ENCODE measurements around the gene SERPINH1.

SERPINH1 gene

DNA sequence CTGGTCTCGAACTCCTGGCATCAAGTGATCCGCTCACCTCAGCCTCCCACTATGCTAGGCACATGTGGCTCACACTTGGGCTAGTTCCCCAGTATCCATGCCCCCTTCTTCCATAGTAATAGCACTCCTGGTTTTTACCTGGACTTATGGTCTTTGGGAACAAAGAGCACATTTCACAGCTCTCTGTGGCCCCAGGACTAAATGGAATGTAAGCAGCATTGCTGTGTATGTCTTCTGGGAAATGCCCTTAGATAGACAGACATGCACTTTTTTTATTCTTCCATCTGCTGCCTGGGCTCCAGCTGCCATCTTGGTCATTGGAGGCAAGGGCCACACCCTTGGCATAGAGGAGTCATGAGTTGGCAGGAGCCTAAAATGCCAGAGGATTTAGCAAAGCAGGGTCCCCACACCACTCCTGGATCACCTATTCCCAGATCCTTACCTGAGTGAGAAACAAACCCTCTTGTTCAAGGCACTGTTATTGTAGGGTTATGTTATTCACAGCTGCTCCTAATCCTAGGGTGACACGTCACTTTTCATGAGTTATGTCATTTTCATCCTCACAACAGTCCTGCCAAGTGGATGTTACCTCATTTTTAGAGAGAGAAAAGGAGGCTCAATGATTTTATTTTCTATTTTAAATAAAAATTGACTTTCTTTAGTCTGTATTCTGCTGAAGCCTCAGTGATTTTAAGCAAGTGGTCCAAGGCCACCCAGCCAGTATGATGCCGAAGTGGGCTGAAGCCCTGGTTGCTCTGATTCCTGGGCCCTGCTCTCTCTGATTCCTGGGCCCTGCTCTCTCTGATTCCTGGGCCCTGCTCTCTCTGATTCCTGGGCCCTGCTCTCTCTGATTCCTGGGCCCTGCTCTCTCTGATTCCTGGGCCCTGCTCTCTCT is 20.6 kb upstream of the SERPINH1 start:
- Histone ChIP-seq H3K4me3 (ENCODE audit: insufficient read length, low read depth) (no peak overlapping the region), H3K36me3 (ENCODE audit: insufficient read depth, insufficient read length, low read length) (no peaks in the 10 kb centered on the region), H3K27me3 (ENCODE audit: insufficient read depth, insufficient read length) (no peaks in the 10 kb centered on the region), H3K9ac (ENCODE audit: insufficient read length, low read depth) (no peak overlapping the region), H3K4me1 (ENCODE audit: insufficient read depth, insufficient read length) (peaks cover 7% of the 10 kb centered on the region), H3K9me3 (ENCODE audit: insufficient read depth, low read length) (no peaks in the 10 kb centered on the region)
- TF ChIP-seq SUZ12 (IDR thresholded peaks at IDR 0.05; ENCODE audit: extremely low read depth, insufficient read depth, insufficient read length): no peak
- TF ChIP-seq ZNF274 (IDR thresholded peaks at IDR 0.05; ENCODE audit: low read depth, low read length): no peak
- TF ChIP-seq YY1 (IDR thresholded peaks at IDR 0.05; ENCODE audit: insufficient read depth, insufficient read length): no peak
- DNase-seq (ENCODE audit: low read depth, low spot score): no peak

DNA sequence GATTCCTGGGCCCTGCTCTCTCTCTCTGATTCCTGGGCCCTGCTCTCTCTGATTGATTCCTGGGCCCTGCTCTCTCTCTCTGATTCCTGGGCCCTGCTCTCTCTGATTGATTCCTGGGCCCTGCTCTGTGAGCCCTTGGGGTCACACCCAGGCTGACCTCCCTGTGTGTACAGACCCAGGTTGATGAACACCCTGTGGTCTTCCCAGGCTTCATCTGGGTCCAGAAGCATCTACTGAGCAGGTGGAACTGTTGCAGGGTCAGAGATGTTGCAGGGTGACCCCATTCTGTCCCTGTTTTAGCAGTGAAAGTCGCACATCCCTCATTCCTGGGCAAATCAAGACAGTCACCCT is 20.0 kb upstream of the SERPINH1 start:
- H3K27me3 ChIP-seq (ENCODE audit: insufficient read depth, insufficient read length): no peaks in the 10 kb centered on the region
- peaks cover 6% of the 10 kb centered on the region for H3K4me1 ChIP-seq (ENCODE audit: insufficient read depth, insufficient read length)
- no peak for DNase-seq (ENCODE audit: low read depth, low spot score)
- H3K9ac ChIP-seq (ENCODE audit: insufficient read length, low read depth): no peak overlapping the region
- H3K9me3 ChIP-seq (ENCODE audit: insufficient read depth, low read length): no peaks in the 10 kb centered on the region
- TF ChIP-seq YY1 (IDR thresholded peaks at IDR 0.05; ENCODE audit: insufficient read depth, insufficient read length) (no peak), SUZ12 (IDR thresholded peaks at IDR 0.05; ENCODE audit: extremely low read depth, insufficient read depth, insufficient read length) (no peak), ZNF274 (IDR thresholded peaks at IDR 0.05; ENCODE audit: low read depth, low read length) (no peak)
- H3K4me3 ChIP-seq (ENCODE audit: insufficient read length, low read depth): no peak overlapping the region
- no peaks in the 10 kb centered on the region for H3K36me3 ChIP-seq (ENCODE audit: insufficient read depth, insufficient read length, low read length)

DNA sequence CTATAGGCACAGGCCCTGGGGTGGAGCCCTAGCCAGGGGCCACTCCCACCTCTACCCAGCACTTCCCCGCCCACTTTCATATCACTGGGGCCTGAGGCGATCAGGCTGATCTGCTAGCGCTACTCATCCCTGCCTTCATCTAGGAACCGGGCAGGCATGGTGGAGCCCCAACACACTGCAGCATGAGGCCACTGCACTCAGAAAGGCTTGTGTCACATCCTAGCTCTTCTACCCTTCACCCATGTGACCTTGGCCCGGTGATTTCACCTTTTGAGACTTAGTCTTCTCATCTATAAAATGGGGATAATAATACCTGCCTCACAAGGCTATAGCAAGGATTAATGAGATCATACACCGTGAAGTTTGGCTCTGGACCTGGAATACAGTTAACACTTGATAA is 18.2 kb upstream of the SERPINH1 start:
- Histone ChIP-seq H3K4me3 (ENCODE audit: insufficient read length, low read depth) (no peak overlapping the region), H3K27me3 (ENCODE audit: insufficient read depth, insufficient read length) (no peaks in the 10 kb centered on the region), H3K9me3 (ENCODE audit: insufficient read depth, low read length) (no peaks in the 10 kb centered on the region), H3K36me3 (ENCODE audit: insufficient read depth, insufficient read length, low read length) (no peaks in the 10 kb centered on the region), H3K4me1 (ENCODE audit: insufficient read depth, insufficient read length) (peaks cover 6% of the 10 kb centered on the region), H3K9ac (ENCODE audit: insufficient read length, low read depth) (no peak overlapping the region)
- no peak for DNase-seq (ENCODE audit: low read depth, low spot score)
- TF ChIP-seq ZNF274 (IDR thresholded peaks at IDR 0.05; ENCODE audit: low read depth, low read length) (no peak), YY1 (IDR thresholded peaks at IDR 0.05; ENCODE audit: insufficient read depth, insufficient read length) (no peak), SUZ12 (IDR thresholded peaks at IDR 0.05; ENCODE audit: extremely low read depth, insufficient read depth, insufficient read length) (no peak)

DNA sequence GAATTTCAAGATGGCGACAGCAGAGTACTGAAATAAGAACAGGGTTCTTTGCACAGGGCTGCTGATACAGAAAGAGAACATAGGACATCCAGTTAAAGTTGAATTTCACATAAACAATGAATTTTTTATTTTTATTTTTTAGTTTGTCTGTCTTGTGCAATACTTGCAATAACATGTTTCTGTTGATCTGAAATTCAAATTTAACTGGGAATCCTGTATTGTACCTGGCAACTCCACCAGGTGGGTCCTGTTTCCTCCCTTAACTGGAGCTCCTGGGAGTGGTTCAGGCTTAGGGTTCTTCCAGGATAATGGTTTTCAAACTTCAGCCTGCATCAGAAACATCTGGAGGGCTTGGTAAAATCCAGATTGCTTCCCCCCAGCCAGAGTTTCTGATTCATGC is 14.9 kb upstream of the SERPINH1 start:
- no peaks in the 10 kb centered on the region for H3K27me3 ChIP-seq (ENCODE audit: insufficient read depth, insufficient read length)
- no peaks in the 10 kb centered on the region for H3K9me3 ChIP-seq (ENCODE audit: insufficient read depth, low read length)
- H3K4me1 ChIP-seq (ENCODE audit: insufficient read depth, insufficient read length): peaks cover 2% of the 10 kb centered on the region
- no peak for DNase-seq (ENCODE audit: low read depth, low spot score)
- TF ChIP-seq SUZ12 (IDR thresholded peaks at IDR 0.05; ENCODE audit: extremely low read depth, insufficient read depth, insufficient read length) (no peak), YY1 (IDR thresholded peaks at IDR 0.05; ENCODE audit: insufficient read depth, insufficient read length) (no peak), ZNF274 (IDR thresholded peaks at IDR 0.05; ENCODE audit: low read depth, low read length) (no peak)
- no peak overlapping the region for H3K4me3 ChIP-seq (ENCODE audit: insufficient read length, low read depth)
- no peaks in the 10 kb centered on the region for H3K36me3 ChIP-seq (ENCODE audit: insufficient read depth, insufficient read length, low read length)
- no peak overlapping the region for H3K9ac ChIP-seq (ENCODE audit: insufficient read length, low read depth)

DNA sequence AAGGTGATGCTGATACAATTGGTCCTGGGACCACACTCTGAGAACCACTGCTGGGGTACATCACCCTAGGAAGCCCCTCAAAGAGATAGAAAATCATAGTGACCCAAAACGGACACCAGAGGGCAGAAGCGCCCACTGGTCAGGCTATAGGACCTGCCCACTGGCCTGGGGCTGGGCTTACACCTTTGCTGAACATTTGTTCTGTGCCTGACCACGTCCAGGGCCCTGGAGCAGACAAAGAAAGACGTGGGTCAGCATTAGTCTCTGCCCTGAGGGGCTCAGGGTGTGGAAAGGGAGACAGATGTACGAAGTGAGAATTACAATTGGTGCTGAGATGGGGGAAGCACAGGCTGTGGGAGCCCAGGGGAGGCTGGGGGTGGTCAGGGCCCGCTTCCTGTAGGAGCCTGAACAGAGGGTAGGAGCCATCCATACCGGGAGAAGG is 14.4 kb upstream of the SERPINH1 start:
- Histone ChIP-seq H3K36me3 (ENCODE audit: insufficient read depth, insufficient read length, low read length) (no peaks in the 10 kb centered on the region), H3K4me3 (ENCODE audit: insufficient read length, low read depth) (no peak overlapping the region), H3K9me3 (ENCODE audit: insufficient read depth, low read length) (no peaks in the 10 kb centered on the region), H3K4me1 (ENCODE audit: insufficient read depth, insufficient read length) (peaks cover 2% of the 10 kb centered on the region), H3K9ac (ENCODE audit: insufficient read length, low read depth) (no peak overlapping the region), H3K27me3 (ENCODE audit: insufficient read depth, insufficient read length) (no peaks in the 10 kb centered on the region)
- no peak for DNase-seq (ENCODE audit: low read depth, low spot score)
- TF ChIP-seq SUZ12 (IDR thresholded peaks at IDR 0.05; ENCODE audit: extremely low read depth, insufficient read depth, insufficient read length) (no peak), ZNF274 (IDR thresholded peaks at IDR 0.05; ENCODE audit: low read depth, low read length) (no peak), YY1 (IDR thresholded peaks at IDR 0.05; ENCODE audit: insufficient read depth, insufficient read length) (no peak)

DNA sequence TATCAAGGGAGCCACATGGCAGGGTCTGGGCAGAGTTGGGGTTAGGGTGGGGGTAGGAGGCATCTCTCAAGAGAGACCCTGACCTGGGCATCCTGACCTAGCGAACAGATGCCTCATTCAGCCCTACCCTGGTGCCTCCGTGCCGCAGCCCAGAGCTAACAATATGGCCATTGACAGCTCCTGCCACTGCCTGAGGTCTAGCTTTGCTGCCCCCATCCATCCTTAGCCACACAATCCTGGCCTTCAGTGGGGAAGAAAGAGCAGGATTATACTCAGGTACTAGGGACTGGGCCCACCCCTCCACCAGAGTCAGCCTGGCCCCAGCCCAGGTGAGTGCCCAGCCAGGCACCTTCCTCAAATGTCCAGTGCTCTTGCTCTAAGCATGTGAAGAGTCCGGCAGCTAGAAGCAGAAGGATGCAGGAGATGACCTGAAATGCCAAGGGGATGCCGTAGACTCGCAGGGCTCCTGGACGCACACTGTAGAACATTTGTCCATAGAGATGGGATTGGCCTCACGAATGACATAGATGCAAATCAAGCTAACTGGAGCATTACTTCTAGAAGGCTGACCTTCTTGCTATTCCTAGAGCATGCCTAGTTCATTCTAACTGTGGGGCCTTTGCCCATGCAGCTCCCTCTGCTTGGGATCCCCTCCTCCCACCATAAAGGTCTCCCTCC is 13.3 kb upstream of the SERPINH1 start:
- H3K4me1 ChIP-seq (ENCODE audit: insufficient read depth, insufficient read length): no peaks in the 10 kb centered on the region
- H3K4me3 ChIP-seq (ENCODE audit: insufficient read length, low read depth): no peak overlapping the region
- DNase-seq (ENCODE audit: low read depth, low spot score): no peak
- no peaks in the 10 kb centered on the region for H3K9me3 ChIP-seq (ENCODE audit: insufficient read depth, low read length)
- no peaks in the 10 kb centered on the region for H3K27me3 ChIP-seq (ENCODE audit: insufficient read depth, insufficient read length)
- no peaks in the 10 kb centered on the region for H3K36me3 ChIP-seq (ENCODE audit: insufficient read depth, insufficient read length, low read length)
- H3K9ac ChIP-seq (ENCODE audit: insufficient read length, low read depth): no peak overlapping the region
- TF ChIP-seq ZNF274 (IDR thresholded peaks at IDR 0.05; ENCODE audit: low read depth, low read length) (no peak), SUZ12 (IDR thresholded peaks at IDR 0.05; ENCODE audit: extremely low read depth, insufficient read depth, insufficient read length) (no peak), YY1 (IDR thresholded peaks at IDR 0.05; ENCODE audit: insufficient read depth, insufficient read length) (no peak)

DNA sequence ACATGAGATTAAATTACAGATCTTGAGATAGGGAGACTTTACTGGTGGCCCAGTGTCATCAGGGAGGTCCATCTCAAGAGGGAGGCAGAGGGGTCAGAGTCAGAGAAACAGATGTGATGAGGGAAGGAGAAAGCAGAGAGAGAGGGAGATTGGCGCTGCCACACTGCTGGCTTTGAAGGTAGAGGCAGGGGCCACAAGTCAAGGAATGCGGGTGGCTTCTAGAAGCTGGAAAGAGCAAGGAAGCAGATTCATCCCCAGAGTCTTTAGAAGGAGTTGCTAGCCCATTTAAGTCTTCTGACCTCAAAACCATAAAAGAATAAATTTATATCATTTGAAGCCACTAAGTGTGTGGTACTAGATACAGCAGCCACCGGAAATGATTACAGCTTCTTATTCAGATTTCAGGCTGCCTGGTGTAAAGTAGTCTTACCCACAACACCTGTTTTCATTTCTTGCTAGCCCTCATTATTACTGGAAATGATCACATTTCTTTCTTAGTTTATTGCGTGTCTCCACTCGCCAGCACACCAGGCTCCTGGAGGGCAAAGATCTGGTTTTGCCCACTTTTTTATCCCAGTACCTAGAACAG is 12.6 kb upstream of the SERPINH1 start:
- H3K4me1 ChIP-seq (ENCODE audit: insufficient read depth, insufficient read length): peaks cover 5% of the 10 kb centered on the region

More for the DNA sequence above, 12.6 kb upstream of the SERPINH1 start:
- H3K9ac ChIP-seq (ENCODE audit: insufficient read length, low read depth): no peak overlapping the region
- no peaks in the 10 kb centered on the region for H3K9me3 ChIP-seq (ENCODE audit: insufficient read depth, low read length)
- no peaks in the 10 kb centered on the region for H3K36me3 ChIP-seq (ENCODE audit: insufficient read depth, insufficient read length, low read length)
- DNase-seq (ENCODE audit: low read depth, low spot score): no peak
- H3K4me3 ChIP-seq (ENCODE audit: insufficient read length, low read depth): no peak overlapping the region
- H3K27me3 ChIP-seq (ENCODE audit: insufficient read depth, insufficient read length): no peaks in the 10 kb centered on the region
- TF ChIP-seq SUZ12 (IDR thresholded peaks at IDR 0.05; ENCODE audit: extremely low read depth, insufficient read depth, insufficient read length) (no peak), ZNF274 (IDR thresholded peaks at IDR 0.05; ENCODE audit: low read depth, low read length) (no peak), YY1 (IDR thresholded peaks at IDR 0.05; ENCODE audit: insufficient read depth, insufficient read length) (no peak)
